Erythroblast (primary cell): ENCODE results near the gene DHRS4L2.
"Not testable (repeated sequence)": the region's sequence is repeated elsewhere in the genome, so short reads cannot be mapped to it uniquely, and the experiment has no call there.

Source experiments
- GATA1 ChIP-seq: IDR thresholded peaks from 2 replicates; pipeline ENCODE4 v1.6.1; 2011; ENCODE audit warnings: low read depth, mild to moderate bottlenecking, control low read depth, low read length, moderate library complexity
- POLR2A ChIP-seq: IDR thresholded peaks from 2 replicates; pipeline ENCODE4 v1.6.1; 2011; ENCODE audit warnings: mild to moderate bottlenecking, low read length

DNA sequence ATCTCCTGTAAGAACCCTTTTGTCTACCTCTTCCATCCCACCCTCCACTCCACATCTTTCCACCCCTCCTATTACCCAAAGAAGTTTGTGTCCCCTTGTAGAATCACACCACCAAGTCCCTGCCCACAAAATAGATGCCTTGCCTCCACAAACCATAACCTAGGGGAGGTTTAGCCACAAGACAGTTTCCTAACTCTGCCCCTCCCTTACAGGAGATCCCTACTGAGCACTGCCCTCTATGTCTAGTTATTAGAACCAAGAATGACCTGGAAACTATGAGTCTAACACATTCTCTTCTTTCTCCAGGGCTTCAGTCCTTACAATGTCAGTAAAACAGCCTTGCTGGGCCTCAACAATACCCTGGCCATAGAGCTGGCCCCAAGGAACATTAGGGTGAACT lies 12.3 kb downstream of the DHRS4L2 start:
- TF ChIP-seq POLR2A, GATA1: not testable (repeated sequence)
